Astrocyte of the hippocampus (primary cell): ENCODE results near the gene ORC3.
A peak's percentile ranks its signal among the peaks of the same experiment; 100 is the strongest.
"Not testable (repeated sequence)": the region's sequence is repeated elsewhere in the genome, so short reads cannot be mapped to it uniquely, and the experiment has no call there.

Source experiments
- DNase-seq: peaks from one replicate; pipeline ENCODE4 v3.0.0; 2011; ENCODE audit warnings: low read depth, low spot score

ORC3 gene

DNA sequence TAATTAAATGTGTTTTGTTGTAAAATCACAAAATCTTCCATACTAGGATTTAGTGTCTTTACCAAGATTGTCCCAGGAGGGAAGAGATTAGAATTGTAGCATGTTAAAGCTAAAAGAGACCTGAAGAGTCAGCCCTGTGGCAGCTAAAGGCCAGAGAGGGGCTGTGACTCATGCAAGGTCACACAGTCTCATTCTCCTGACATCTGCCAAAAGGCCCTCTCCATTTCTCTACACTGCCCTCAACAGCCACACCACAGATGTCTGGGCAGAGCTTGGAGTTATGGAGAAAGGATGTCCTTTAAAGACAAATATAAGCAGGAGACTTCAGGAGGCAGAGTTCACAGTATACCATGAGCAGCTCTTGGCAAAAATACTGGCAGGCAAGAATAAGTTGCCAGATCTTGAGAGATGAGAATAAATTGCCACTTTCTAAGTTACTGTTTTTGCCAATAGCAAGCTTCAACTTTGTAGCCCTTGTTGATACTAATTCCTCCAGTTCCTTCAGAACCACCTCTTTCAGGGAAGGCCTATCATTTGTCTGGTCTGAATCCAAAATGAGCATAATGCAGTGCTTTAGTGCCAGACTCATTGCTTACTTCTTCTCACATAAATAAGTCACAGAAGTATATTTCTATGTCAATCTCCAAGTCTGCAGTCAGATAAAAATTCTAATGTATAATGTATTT, 70.4 kb downstream of the ORC3 start:
- DNase-seq: peak; percentile 33

GRCh38 chr6:87661016-87661415, 71.1 kb downstream of the ORC3 start:
- no peak for DNase-seq

DNA sequence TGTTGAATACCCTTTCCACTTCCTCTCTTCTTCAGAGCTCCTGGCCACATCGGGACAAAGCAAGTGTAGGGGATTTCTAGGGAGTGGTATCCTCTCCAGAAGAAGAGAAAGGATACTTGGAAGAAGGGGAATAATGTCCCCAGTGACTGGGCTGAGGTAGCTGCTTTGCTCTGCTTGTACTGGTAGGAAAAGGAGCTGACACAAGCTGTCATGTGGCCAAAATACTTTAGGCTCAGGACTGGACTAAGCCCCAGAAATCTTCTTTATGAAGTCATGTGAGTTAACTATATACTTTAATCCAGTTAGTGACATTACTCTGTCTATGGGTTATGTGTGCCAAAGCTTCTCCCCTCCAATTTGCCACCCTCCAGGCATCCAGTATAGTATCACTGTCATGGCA, 71.6 kb downstream of the ORC3 start:
- no peak for DNase-seq

GRCh38 chr6:87663434-87663833, 73.5 kb downstream of the ORC3 start:
- DNase-seq: no peak

DNA sequence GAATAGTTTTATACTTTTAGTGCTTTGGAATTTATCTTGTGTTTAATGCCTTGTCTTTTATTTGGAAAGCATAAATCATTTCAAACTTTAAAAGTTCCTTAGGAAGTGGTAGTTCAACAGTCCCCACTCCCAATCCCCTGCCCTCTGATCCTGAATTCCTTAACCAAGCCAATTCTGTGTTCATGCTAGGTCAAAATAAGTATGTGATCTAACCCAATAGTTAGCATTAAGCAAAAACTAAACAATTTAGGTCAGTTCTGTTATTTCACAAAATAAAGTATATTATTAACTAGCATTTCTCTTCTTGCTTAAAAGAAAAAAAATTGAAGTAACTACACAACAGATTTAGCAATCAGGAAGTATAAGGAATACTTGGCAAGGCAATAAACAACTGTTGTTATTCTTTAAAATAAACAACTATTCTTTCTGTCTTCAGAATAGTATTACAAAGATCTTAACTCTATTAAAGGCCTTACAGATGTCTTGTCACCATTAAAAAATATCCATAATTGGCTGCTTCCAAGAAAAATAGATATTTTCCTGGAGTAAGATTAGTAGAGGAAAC, 75.1 kb downstream of the ORC3 start:
- DNase-seq: no peak

GRCh38 chr6:87667032-87667431, 77.1 kb downstream of the ORC3 start:
- DNase-seq: no peak

GRCh38 chr6:87668013-87668412, 78.1 kb downstream of the ORC3 start:
- DNase-seq: no peak

GRCh38 chr6:87669051-87669450, 79.1 kb downstream of the ORC3 start:
- DNase-seq: no peak

DNA sequence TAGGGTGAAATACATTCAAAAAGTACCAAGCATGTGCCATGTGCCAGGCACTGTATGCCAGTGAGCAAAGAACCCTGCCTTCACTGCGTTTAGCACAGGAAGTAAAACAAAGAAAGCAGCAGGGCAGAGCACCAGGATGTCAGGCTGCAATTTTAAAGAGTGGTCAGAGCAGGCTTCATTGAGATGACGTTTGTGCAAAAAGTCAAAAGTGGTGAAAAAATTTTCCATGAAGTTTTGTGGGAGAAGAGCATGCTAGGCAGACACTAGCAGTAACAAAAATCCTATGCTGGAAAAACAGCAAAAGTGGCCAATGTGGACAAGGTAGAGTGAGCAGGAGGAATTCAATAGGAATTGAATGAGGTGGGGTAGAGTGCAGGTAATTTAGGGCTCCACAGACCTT, 80.8 kb downstream of the ORC3 start:
- DNase-seq: no peak

DNA sequence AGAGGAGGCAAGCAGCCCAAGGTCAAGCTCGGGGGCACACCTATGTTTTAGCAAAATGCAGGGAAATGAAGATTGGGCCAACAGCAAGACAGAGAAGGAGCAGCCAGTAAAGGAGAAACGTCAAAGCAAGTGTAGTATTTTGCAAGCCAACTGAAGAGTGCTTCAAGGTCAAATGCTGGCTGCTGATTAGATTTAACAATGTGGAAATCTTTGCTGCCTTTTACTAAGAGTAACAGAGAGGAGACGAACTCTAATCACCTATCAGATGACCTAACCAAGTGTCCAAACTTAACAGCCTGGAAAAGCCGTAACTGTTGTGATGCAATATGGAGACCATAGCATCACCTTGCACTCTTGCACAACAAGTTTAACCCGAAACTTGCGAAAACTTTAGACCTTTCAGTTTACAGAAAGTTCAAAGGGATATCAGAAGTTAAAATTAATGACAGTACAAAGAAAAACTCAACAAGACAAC, 81.7 kb downstream of the ORC3 start:
- no peak for DNase-seq

DNA sequence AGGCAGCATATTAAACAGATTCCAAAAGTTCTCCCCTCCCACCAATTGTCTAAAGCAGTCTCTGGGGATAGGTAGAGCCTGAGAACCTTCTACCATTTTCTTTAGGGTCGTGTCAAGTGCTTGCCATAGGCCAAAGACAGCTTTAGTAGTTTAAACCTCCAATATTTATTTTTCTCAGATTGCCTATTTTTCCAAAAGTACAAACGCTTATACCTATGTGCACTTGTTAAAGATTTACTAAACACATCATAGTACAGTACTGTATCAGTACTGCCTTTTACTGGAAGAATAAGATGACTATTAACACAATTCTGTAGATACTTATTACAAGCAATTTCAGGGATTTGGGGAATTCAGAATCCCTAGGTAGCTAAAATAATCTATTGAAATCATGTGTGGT, 82.7 kb downstream of the ORC3 start:
- no peak for DNase-seq

GRCh38 chr6:87673237-87673636, 83.3 kb downstream of the ORC3 start:
- DNase-seq: no peak

- no peak for DNase-seq
These were observed 84.4 kb downstream of the ORC3 start for GRCh38 chr6:87674290-87674689.

DNA sequence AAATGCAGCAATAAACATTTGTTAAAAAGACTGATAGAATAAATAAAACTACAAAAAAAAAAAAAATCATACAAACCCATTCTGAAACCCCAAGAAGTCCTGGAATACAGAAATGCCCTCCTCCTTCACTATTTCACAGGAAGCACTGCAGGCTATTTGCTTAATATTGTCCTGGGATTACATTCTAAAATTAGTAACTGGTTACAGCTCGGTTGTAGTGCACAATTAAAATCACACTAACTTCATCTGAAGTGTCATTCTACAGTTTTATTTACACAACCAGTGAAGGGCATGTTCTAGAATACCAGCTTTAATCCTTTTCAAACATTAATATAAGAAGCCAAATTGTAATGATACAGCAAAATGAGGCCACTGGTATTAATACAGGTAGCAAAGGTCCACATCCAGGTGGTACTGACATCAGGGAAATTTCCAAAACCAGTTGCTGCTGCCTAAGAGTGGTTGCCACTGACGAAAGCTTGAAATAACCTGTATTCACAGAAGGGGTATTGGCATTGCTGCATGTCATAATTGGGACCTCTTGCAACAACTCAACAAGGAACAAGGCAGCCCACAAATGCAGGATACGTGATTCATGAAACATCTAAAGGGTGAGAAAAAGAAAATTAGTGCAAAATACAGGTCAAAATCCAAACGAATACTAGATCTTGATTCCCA, 85.2 kb downstream of the ORC3 start:
- no peak for DNase-seq

DNA sequence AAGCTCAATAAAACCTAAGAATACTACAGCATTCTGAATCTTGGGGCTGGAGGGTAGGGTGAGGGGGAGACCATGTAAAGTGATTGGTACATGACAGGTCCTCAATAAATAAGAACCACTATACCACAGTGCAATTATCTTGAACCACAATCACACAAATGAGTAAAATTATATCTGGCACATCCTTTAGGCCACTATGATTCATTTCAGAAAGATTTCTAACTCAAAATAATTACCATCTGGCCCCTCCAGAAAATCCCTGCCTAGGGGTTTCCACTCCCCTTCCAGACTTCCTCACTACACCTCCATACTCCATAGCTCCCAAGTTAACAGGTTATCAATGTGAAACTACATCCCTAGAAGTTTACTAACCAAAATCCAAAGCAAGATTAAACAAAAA, 92.4 kb downstream of the ORC3 start:
- DNase-seq: peak; percentile 25

- DNase-seq: no peak
These were observed 94.0 kb downstream of the ORC3 start for GRCh38 chr6:87683890-87684289.

- DNase-seq: no peak
These were observed 95.1 kb downstream of the ORC3 start for GRCh38 chr6:87684895-87685654.

DNA sequence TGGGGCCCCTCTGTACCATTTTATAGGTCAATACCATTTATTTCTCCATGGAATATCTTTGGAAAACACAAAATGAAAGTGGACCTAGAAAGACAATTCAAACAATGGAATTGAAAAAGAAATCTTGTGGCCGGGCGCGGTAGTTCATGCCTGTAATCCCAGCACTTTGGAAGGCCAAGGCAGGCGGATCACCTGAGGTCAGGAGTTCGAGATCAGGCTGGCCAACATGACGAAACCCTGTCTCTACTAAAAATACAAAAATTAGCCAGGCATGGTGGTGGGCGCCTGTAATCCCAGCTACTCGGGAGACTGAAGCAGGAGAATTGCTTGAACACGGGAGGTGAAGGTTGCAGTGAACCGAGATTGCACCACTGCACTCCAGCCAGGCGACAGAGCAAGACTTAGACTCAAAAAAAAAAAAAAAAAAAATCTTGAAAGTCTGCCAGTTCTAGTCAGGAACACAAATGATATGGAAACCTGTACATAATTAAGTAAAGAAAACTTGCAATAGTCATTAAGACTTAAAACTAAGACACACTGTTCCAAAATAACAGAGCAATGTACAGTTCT, 96.8 kb downstream of the ORC3 start:
- DNase-seq: not testable (repeated sequence)

- DNase-seq: no peak
These were observed 97.4 kb downstream of the ORC3 start for GRCh38 chr6:87687296-87687695.

DNA sequence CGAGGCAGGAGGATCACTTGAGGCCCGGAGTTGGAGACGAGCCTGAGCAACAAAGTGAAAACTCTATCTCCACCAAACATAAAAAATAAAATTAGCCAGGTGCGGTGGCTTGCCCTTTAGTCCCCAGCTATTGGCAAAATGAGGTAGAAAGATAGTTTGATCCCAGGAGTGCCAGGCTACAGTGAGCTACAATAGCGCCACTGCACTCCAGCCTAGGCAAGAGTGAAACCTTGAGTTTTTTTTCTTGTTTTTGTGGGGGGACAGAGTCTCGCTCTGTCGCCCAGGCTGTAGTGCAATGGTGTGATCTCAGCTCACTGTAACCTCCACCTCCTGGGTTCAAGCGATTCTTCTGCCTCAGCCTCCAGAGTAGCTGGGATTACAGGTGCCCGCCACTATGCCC, 98.0 kb downstream of the ORC3 start:
- not testable (repeated sequence) for DNase-seq

DNA sequence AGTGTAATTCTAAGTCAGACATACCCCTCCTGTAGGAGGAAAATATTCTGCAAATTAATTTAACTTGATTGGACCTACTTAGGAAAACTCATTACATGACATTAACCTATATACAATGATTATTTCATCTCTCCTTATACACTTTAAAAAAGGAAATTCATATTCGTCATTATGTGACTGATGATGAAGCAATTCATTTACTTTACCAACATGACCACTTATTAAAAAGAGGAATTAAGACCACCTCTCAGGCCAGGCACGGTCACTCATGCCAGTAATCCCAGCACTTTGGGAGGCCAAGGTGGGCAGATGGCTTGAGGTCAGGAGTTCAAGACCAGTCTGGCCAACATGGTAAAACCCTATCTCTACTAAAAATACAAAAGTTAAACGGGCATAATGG, 100.5 kb downstream of the ORC3 start:
- no peak for DNase-seq

GRCh38 chr6:87692086-87692485, 102.2 kb downstream of the ORC3 start:
- DNase-seq: no peak
